HepG2 (cell line): ENCODE results near the gene LTK. TPM values are rescaled to one million over a fixed set of nuclear protein-coding genes. Genes with fewer than 3 reads are reported as not detected.

ENCODE experiments used
- FLYWCH1 ChIP-seq: sonication (generic); formaldehyde crosslinking; IDR thresholded peaks from 2 replicates; pipeline ENCODE4 v1.8.1; 2023; ENCODE audit warnings: mild to moderate bottlenecking, missing genetic modification reagents
- HCFC1 ChIP-seq: fragments of 150-350 bp; IDR thresholded peaks from 2 replicates; pipeline ENCODE4 v1.6.1; 2014; ENCODE audit warnings: low read depth, low read length
- HOXA5 ChIP-seq: sonication (generic); formaldehyde crosslinking; IDR thresholded peaks from 2 replicates; pipeline ENCODE4 v1.4.0; 2020; ENCODE audit warnings: missing genetic modification reagents
- NCOR1 ChIP-seq: fragments of 200-600 bp; sonication (generic); IDR thresholded peaks from 2 replicates; pipeline ENCODE4 v1.7.0; 2017; ENCODE audit warnings: antibody characterized with exemption, low read length, borderline replicate concordance
- NFKBIZ ChIP-seq: IDR thresholded peaks from 2 replicates; pipeline ENCODE4 v1.6.1; 2018; ENCODE audit warnings: missing genetic modification reagents, missing compliant biosample characterization
- NRL ChIP-seq: sonication (generic); formaldehyde crosslinking; IDR thresholded peaks from 2 replicates; pipeline ENCODE4 v1.5.0; 2020; ENCODE audit warnings: missing genetic modification reagents, mild to moderate bottlenecking, moderate library complexity, borderline replicate concordance
- PAWR ChIP-seq: sonication (generic); formaldehyde crosslinking; IDR thresholded peaks from 2 replicates; pipeline ENCODE4 v1.4.0; 2020; ENCODE audit warnings: missing genetic modification reagents, mild to moderate bottlenecking, borderline replicate concordance
- REPIN1 ChIP-seq: sonication (generic); formaldehyde crosslinking; IDR thresholded peaks from 2 replicates; pipeline ENCODE4 v1.8.0; 2022; ENCODE audit warnings: missing genetic modification reagents, low read depth, mild to moderate bottlenecking, borderline replicate concordance
- SP140L ChIP-seq: sonication (generic); formaldehyde crosslinking; IDR thresholded peaks from 2 replicates; pipeline ENCODE4 v1.4.0; 2020; ENCODE audit warnings: missing genetic modification reagents, borderline replicate concordance
- STAG1 ChIP-seq: sonication (generic); formaldehyde crosslinking; IDR thresholded peaks from 2 replicates; pipeline ENCODE4 v1.4.0; 2020; ENCODE audit warnings: missing genetic modification reagents
- THAP11 ChIP-seq: IDR thresholded peaks from 2 replicates; pipeline ENCODE4 v1.6.1; 2016; ENCODE audit warnings: missing biosample characterization, missing genetic modification reagents
- ZFP36L2 ChIP-seq: sonication (generic); formaldehyde crosslinking; IDR thresholded peaks from 2 replicates; pipeline ENCODE4 v1.4.0; 2020; ENCODE audit warnings: missing genetic modification reagents
- ZMAT3 ChIP-seq: sonication (generic); formaldehyde crosslinking; conservative IDR thresholded peaks from 2 replicates; pipeline ENCODE4 v1.7.0; 2021; ENCODE audit warnings: missing genetic modification reagents
- ZNF251 ChIP-seq: sonication (generic); formaldehyde crosslinking; IDR thresholded peaks from 2 replicates; pipeline ENCODE4 v1.9.0; 2021; ENCODE audit warnings: mild to moderate bottlenecking, missing genetic modification reagents
- ZNF256 ChIP-seq: sonication (generic); formaldehyde crosslinking; conservative IDR thresholded peaks from 2 replicates; pipeline ENCODE4 v1.4.0; 2020; ENCODE audit warnings: missing genetic modification reagents
- ZNF263 ChIP-seq: sonication (generic); formaldehyde crosslinking; IDR thresholded peaks from 2 replicates; pipeline ENCODE4 v1.4.0; 2020; ENCODE audit warnings: missing genetic modification reagents
- ZNF30 ChIP-seq: sonication (generic); formaldehyde crosslinking; IDR thresholded peaks from 2 replicates; pipeline ENCODE4 v1.5.0; 2020; ENCODE audit warnings: mild to moderate bottlenecking, missing genetic modification reagents
- ZNF543 ChIP-seq: sonication (generic); formaldehyde crosslinking; IDR thresholded peaks from 2 replicates; pipeline ENCODE4 v1.4.0; 2020; ENCODE audit warnings: mild to moderate bottlenecking, missing genetic modification reagents
- ZNF619 ChIP-seq: sonication (generic); formaldehyde crosslinking; IDR thresholded peaks from 2 replicates; pipeline ENCODE4 v1.4.0; 2020; ENCODE audit warnings: mild to moderate bottlenecking, missing genetic modification reagents
- ZNF780A ChIP-seq: sonication (generic); formaldehyde crosslinking; IDR thresholded peaks from 2 replicates; pipeline ENCODE4 v1.8.0; 2022; ENCODE audit warnings: mild to moderate bottlenecking, missing genetic modification reagents, moderate library complexity
- ZNF816 ChIP-seq: sonication (generic); formaldehyde crosslinking; IDR thresholded peaks from 2 replicates; pipeline ENCODE4 v1.8.0; 2022; ENCODE audit warnings: missing genetic modification reagents, mild to moderate bottlenecking, borderline replicate concordance
- polyA plus RNA-seq, 8 experiments: library from polyadenylated mRNA; depleted of rRNA in 3 of 8; stranded (reverse) in 7 of 8; unstranded in 1 of 8; fragments of >200 nt; fragmentation: Illumina TruSeq in 4 of 8; extraction: Trizol in 4 of 8; gene quantifications; 2 replicates each; pipeline versions ENCODE4 v1.2.1 to v1.2.3, GENCODE V29; 2011 to 2016; ENCODE audit warnings: low read depth in 4 of 8, missing spikeins in 1 of 8, mixed read lengths in 1 of 8; ENCODE audit not compliant: insufficient read depth in 1 of 8
- total RNA-seq, 5 experiments: library from RNA; depleted of rRNA; stranded (reverse); fragments of >200 nt; fragmentation: Illumina TruSeq; extraction: Trizol; gene quantifications; 2 replicates each; pipeline ENCODE4 v1.2.3, GENCODE V29; 2016; ENCODE audit warnings: low read depth in 1 of 5
- TF ChIP-seq, protein P1 (sequence below): sonication (generic); formaldehyde crosslinking; IDR thresholded peaks from 2 replicates; pipeline ENCODE4 v1.4.0; 2020; ENCODE audit warnings: missing genetic modification reagents, borderline replicate concordance

LTK gene
- total and polyA plus RNA-seq, 2 of the 13 experiments (the other 11 are each of a cell fraction or from before 2014, with no cell fraction given), result 0.01 TPM; not detected in 1

GRCh38 chr15:41494190-41494921 lies 19.3 kb downstream of the LTK start (continued):
- TF ChIP-seq PAWR (no peak), ZNF263 (CRISPR knock-in tag) (peak; percentile 100), ZNF619 (CRISPR knock-in tag) (no peak), NFKBIZ (CRISPR knock-in tag) (0 out of 2 replicates have a peak, but pooled peaks have one; percentile 38), ZNF816 (0 out of 2 replicates have a peak, but pooled peaks have one; percentile 9), HCFC1 (no peak), FLYWCH1 (CRISPR knock-in tag) (no peak), ZNF30 (CRISPR knock-in tag) (0 out of 2 replicates have a peak, but pooled peaks have one; percentile 74), ZNF780A (CRISPR knock-in tag) (no peak), SP140L (CRISPR knock-in tag) (no peak), ZMAT3 (CRISPR knock-in tag) (no peak), STAG1 (no peak; the same call in 1 of the 2 replicates), REPIN1 (CRISPR knock-in tag) (peak; percentile 47; the same call in 1 of the 2 replicates), THAP11 (CRISPR knock-in tag) (no peak; the same call in 1 of the 2 replicates), ZFP36L2 (CRISPR knock-in tag) (no peak), ZNF256 (CRISPR knock-in tag) (no peak), HOXA5 (CRISPR knock-in tag) (peak; percentile 59; the same call in 1 of the 2 replicates), NCOR1 (no peak), ZNF251 (CRISPR knock-in tag) (no peak), NRL (CRISPR knock-in tag) (peak; percentile 70; the same call in 1 of the 2 replicates), ZNF543 (CRISPR knock-in tag) (no peak)
- TF ChIP-seq, protein P1, sequence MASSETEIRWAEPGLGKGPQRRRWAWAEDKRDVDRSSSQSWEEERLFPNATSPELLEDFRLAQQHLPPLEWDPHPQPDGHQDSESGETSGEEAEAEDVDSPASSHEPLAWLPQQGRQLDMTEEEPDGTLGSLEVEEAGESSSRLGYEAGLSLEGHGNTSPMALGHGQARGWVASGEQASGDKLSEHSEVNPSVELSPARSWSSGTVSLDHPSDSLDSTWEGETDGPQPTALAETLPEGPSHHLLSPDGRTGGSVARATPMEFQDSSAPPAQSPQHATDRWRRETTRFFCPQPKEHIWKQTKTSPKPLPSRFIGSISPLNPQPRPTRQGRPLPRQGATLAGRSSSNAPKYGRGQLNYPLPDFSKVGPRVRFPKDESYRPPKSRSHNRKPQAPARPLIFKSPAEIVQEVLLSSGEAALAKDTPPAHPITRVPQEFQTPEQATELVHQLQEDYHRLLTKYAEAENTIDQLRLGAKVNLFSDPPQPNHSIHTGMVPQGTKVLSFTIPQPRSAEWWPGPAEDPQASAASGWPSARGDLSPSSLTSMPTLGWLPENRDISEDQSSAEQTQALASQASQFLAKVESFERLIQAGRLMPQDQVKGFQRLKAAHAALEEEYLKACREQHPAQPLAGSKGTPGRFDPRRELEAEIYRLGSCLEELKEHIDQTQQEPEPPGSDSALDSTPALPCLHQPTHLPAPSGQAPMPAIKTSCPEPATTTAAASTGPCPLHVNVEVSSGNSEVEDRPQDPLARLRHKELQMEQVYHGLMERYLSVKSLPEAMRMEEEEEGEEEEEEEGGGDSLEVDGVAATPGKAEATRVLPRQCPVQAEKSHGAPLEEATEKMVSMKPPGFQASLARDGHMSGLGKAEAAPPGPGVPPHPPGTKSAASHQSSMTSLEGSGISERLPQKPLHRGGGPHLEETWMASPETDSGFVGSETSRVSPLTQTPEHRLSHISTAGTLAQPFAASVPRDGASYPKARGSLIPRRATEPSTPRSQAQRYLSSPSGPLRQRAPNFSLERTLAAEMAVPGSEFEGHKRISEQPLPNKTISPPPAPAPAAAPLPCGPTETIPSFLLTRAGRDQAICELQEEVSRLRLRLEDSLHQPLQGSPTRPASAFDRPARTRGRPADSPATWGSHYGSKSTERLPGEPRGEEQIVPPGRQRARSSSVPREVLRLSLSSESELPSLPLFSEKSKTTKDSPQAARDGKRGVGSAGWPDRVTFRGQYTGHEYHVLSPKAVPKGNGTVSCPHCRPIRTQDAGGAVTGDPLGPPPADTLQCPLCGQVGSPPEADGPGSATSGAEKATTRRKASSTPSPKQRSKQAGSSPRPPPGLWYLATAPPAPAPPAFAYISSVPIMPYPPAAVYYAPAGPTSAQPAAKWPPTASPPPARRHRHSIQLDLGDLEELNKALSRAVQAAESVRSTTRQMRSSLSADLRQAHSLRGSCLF (CRISPR knock-in tag), result no peak
